HepG2 (cell line): ENCODE results near the gene HES3. TPM values are rescaled to one million over a fixed set of nuclear protein-coding genes. Genes with fewer than 3 reads are reported as not detected.
A peak's percentile ranks its signal among the peaks of the same experiment; 100 is the strongest.

Experiments used
- ARID4A ChIP-seq: sonication (generic); formaldehyde crosslinking; IDR thresholded peaks from 2 replicates; pipeline ENCODE4 v1.5.0; 2020; ENCODE audit warnings: mild to moderate bottlenecking, missing genetic modification reagents, borderline replicate concordance
- HOMEZ ChIP-seq: IDR thresholded peaks from 2 replicates; pipeline ENCODE4 v1.6.1; 2016; ENCODE audit warnings: low read depth
- IRF9 ChIP-seq: sonication (generic); formaldehyde crosslinking; IDR thresholded peaks from 2 replicates; pipeline ENCODE4 v1.8.0; 2022; ENCODE audit warnings: missing genetic modification reagents, mild to moderate bottlenecking, borderline replicate concordance
- KDM2A ChIP-seq: sonication (generic); formaldehyde crosslinking; IDR thresholded peaks from 2 replicates; pipeline ENCODE4 v1.4.0; 2020; ENCODE audit warnings: low read depth, missing genetic modification reagents, borderline replicate concordance
- KLF11 ChIP-seq: IDR thresholded peaks from 2 replicates; pipeline ENCODE4 v1.6.1; 2016; ENCODE audit warnings: missing compliant biosample characterization
- PATZ1 ChIP-seq: sonication (generic); formaldehyde crosslinking; IDR thresholded peaks from 2 replicates; pipeline ENCODE4 v1.4.0; 2020; ENCODE audit warnings: missing genetic modification reagents
- RXRB ChIP-seq: IDR thresholded peaks from 2 replicates; pipeline ENCODE4 v1.6.1; 2016; ENCODE audit warnings: borderline replicate concordance, missing genetic modification reagents, missing compliant biosample characterization
- THAP8 ChIP-seq: sonication (generic); formaldehyde crosslinking; IDR thresholded peaks from 2 replicates; pipeline ENCODE4 v1.5.1; 2020; ENCODE audit warnings: missing genetic modification reagents, mild to moderate bottlenecking, borderline replicate concordance
- ZNF3 ChIP-seq: IDR thresholded peaks from 2 replicates; pipeline ENCODE4 v1.7.0; 2017; ENCODE audit warnings: inconsistent platforms
- ZNF777 ChIP-seq: sonication (generic); formaldehyde crosslinking; IDR thresholded peaks from 2 replicates; pipeline ENCODE4 v1.4.0; 2020; ENCODE audit warnings: missing genetic modification reagents
- ZNF800 ChIP-seq: sonication (generic); formaldehyde crosslinking; IDR thresholded peaks from 2 replicates; pipeline ENCODE4 v1.4.0; 2020; ENCODE audit warnings: missing genetic modification reagents
- polyA plus RNA-seq, 8 experiments: library from polyadenylated mRNA; depleted of rRNA in 3 of 8; stranded (reverse) in 7 of 8; unstranded in 1 of 8; fragments of >200 nt; fragmentation: Illumina TruSeq in 4 of 8; extraction: Trizol in 4 of 8; gene quantifications; 2 replicates each; pipeline versions ENCODE4 v1.2.1 to v1.2.3, GENCODE V29; 2011 to 2016; ENCODE audit warnings: low read depth in 4 of 8, missing spikeins in 1 of 8, mixed read lengths in 1 of 8; ENCODE audit not compliant: insufficient read depth in 1 of 8
- total RNA-seq, 5 experiments: library from RNA; depleted of rRNA; stranded (reverse); fragments of >200 nt; fragmentation: Illumina TruSeq; extraction: Trizol; gene quantifications; 2 replicates each; pipeline ENCODE4 v1.2.3, GENCODE V29; 2016; ENCODE audit warnings: low read depth in 1 of 5

The HES3 gene
- total and polyA plus RNA-seq, 2 of the 13 experiments (the other 11 are each of a cell fraction or from before 2014, with no cell fraction given) = not detected

- TF ChIP-seq THAP8 (CRISPR knock-in tag) = no peak
- no peak for TF ChIP-seq KLF11
- no peak for TF ChIP-seq HOMEZ (CRISPR knock-in tag)
- TF ChIP-seq KDM2A (CRISPR knock-in tag) = peak; percentile 36; the same call in 1 of the 2 replicates
- no peak for TF ChIP-seq RXRB (CRISPR knock-in tag)
- peak; percentile 75; the same call in 1 of the 2 replicates for TF ChIP-seq ZNF777 (CRISPR knock-in tag)
- TF ChIP-seq ARID4A (CRISPR knock-in tag) = 0 out of 2 replicates have a peak, but pooled peaks have one; percentile 11
- no peak for TF ChIP-seq IRF9
- TF ChIP-seq ZNF3 (CRISPR knock-in tag) = no peak
- peak; percentile 75; the same call in 1 of the 2 replicates for TF ChIP-seq ZNF800 (CRISPR knock-in tag)
- TF ChIP-seq PATZ1 = peak; percentile 84
These were observed 5.2 kb downstream of the HES3 start (continued) for GRCh38 chr1:6248932-6249738.
